ENCODE measurements around the gene L1CAM. TPM values are rescaled to one million over a fixed set of nuclear protein-coding genes. Genes with fewer than 3 reads are reported as not detected.

Gene L1CAM
- total and polyA plus RNA-seq, 4 donors = 0.28 to 0.59 (median 0.39) TPM; not detected in 1

DNA sequence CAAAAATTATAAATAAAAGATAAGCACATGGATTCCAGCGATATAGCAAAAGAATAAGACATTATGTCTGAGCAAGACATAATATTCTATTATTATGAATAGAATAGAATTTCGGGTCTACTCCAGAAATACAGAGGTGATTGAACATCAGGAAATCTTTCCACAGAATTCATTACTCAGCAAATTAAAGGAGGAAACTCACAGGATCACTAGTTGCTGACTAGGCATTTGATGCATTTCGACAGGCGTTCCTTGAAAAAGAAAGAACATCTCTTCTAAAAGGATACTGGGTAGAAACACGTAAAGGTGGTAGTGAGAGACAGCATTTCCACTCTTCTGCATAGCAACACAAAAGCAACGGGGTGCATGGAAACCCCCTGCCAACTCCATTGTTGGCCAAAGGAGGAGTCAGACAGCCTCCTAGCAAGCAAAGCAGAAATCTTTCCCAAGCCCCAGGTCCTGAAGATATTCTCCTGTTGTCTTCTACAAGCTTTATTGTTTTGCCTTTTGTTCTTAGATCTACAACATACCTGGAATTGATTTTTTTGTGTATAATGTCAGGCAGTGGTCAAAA, 41.4 kb downstream of the L1CAM start:
- Histone ChIP-seq H3K27ac (ENCODE audit: low read depth in 1 of 2, low read length in 2 of 2) (no peak overlapping the region), H3K4me1 (ENCODE audit: control insufficient read depth in 4 of 4, insufficient read depth in 4 of 4, low read length in 3 of 4) (no peaks in the 10 kb centered on the region), H3K36me3 (ENCODE audit: control insufficient read depth in 4 of 4, insufficient read depth in 3 of 4, low read depth in 1 of 4, low read length in 3 of 4) (no peaks in the 10 kb centered on the region), H3K4me3 (ENCODE audit: low read depth in 1 of 3, low read length in 3 of 3) (no peak overlapping the region), H3K27me3 (ENCODE audit: control insufficient read depth in 4 of 4, insufficient read depth in 4 of 4, low read length in 3 of 4) (peaks cover 0 to 12% (median 0%) of the 10 kb centered on the region in 4 donors), H3K9ac (ENCODE audit: low read depth in 1 of 2, low read length in 2 of 2) (no peak overlapping the region), H3K9me3 (ENCODE audit: control insufficient read depth in 4 of 4, low read length in 3 of 4) (no peaks in the 10 kb centered on the region)
- DNase-seq (ENCODE audit: low spot score) = no peak
- TF ChIP-seq JUND (IDR thresholded peaks at IDR 0.05) (no peak), EGR1 (IDR thresholded peaks at IDR 0.05; ENCODE audit: low read depth in 2 of 2) (no peak)
- WGBS = 12% methylated on average over 6 of the region's 6 CpGs

DNA sequence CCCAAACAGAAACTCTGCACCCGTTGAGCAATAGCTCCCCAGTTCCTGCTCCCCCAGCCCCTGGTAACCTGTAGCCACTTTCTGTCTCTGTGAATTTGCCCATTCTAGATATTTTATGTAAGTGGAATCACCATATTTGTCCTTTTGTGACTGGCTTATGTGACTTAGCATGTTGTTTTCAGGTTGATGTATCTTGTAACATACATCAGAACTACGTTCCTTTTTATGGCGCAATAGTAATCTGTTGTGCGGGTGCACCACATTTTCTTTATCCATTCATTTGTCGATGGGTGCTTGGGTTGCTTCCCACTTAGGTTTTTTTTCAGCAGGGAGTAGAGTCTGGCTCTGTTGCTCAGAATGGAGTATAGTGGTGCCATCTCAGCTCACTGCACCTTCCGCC, 49.1 kb downstream of the L1CAM start:
- 89% methylated on average over 6 of the region's 6 CpGs for WGBS
- Histone ChIP-seq H3K4me1 (ENCODE audit: control insufficient read depth in 4 of 4, insufficient read depth in 4 of 4, low read length in 3 of 4) (no peaks in the 10 kb centered on the region), H3K9ac (ENCODE audit: low read depth in 1 of 2, low read length in 2 of 2) (no peak overlapping the region), H3K27me3 (ENCODE audit: control insufficient read depth in 4 of 4, insufficient read depth in 4 of 4, low read length in 3 of 4) (no peaks in the 10 kb centered on the region), H3K4me3 (ENCODE audit: low read depth in 1 of 3, low read length in 3 of 3) (no peak overlapping the region), H3K36me3 (ENCODE audit: control insufficient read depth in 4 of 4, insufficient read depth in 3 of 4, low read depth in 1 of 4, low read length in 3 of 4) (no peaks in the 10 kb centered on the region), H3K27ac (ENCODE audit: low read depth in 1 of 2, low read length in 2 of 2) (no peak overlapping the region), H3K9me3 (ENCODE audit: control insufficient read depth in 4 of 4, low read length in 3 of 4) (no peaks in the 10 kb centered on the region)
- no peak for DNase-seq (ENCODE audit: low spot score)
- TF ChIP-seq, protein P1, sequence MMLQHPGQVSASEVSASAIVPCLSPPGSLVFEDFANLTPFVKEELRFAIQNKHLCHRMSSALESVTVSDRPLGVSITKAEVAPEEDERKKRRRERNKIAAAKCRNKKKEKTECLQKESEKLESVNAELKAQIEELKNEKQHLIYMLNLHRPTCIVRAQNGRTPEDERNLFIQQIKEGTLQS (IDR thresholded peaks at IDR 0.05) = no peak
- TF ChIP-seq RXRA (IDR thresholded peaks at IDR 0.05) (no peak), NR2F2 (IDR thresholded peaks at IDR 0.05) (no peak)

DNA sequence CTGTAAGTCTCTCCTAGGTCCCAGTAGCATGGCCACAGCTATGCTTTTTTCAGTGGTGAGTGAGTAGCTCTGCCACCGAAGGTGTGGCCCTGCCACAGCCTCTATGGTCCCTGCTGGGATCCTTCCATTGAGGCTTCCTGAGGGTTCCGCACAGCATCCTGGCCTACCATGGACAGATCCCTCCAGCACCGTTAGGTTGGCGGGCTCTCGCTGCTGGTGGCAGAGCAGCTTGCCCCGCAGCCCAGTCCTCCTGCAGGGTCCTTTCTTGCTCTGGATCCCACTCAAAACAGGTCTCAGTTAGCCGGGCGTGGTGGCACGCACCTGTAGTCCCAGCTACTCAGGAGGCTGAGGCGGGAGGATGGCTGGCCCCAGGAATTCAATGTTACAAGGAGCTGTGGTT, 53.2 kb downstream of the L1CAM start:
- WGBS = 82% methylated on average over 10 of the region's 10 CpGs
- no peaks in the 10 kb centered on the region for H3K9me3 ChIP-seq (ENCODE audit: control insufficient read depth in 4 of 4, low read length in 3 of 4)
- peaks cover 0 to 5% (median 2%) of the 10 kb centered on the region in 4 donors for H3K4me1 ChIP-seq (ENCODE audit: control insufficient read depth in 4 of 4, insufficient read depth in 4 of 4, low read length in 3 of 4)
- no peaks in the 10 kb centered on the region for H3K36me3 ChIP-seq (ENCODE audit: control insufficient read depth in 4 of 4, insufficient read depth in 3 of 4, low read depth in 1 of 4, low read length in 3 of 4)
- no peak overlapping the region for H3K27ac ChIP-seq (ENCODE audit: low read depth in 1 of 2, low read length in 2 of 2)
- TF ChIP-seq GABPA (IDR thresholded peaks at IDR 0.05 in 1 of 2, conservative IDR thresholded peaks at IDR 0.05 in 1 of 2) = no peak
- TF ChIP-seq RAD21 (IDR thresholded peaks at IDR 0.05) = no peak
- TF ChIP-seq, protein P1 (IDR thresholded peaks at IDR 0.05) = no peak
- TF ChIP-seq TAF1 (conservative IDR thresholded peaks at IDR 0.05) = no peak
- no peak for TF ChIP-seq FOXA2 (IDR thresholded peaks at IDR 0.05)
- no peak for TF ChIP-seq HNF4G (IDR thresholded peaks at IDR 0.05)
- TF ChIP-seq RXRA (IDR thresholded peaks at IDR 0.05) = no peak
- TF ChIP-seq, protein P2, sequence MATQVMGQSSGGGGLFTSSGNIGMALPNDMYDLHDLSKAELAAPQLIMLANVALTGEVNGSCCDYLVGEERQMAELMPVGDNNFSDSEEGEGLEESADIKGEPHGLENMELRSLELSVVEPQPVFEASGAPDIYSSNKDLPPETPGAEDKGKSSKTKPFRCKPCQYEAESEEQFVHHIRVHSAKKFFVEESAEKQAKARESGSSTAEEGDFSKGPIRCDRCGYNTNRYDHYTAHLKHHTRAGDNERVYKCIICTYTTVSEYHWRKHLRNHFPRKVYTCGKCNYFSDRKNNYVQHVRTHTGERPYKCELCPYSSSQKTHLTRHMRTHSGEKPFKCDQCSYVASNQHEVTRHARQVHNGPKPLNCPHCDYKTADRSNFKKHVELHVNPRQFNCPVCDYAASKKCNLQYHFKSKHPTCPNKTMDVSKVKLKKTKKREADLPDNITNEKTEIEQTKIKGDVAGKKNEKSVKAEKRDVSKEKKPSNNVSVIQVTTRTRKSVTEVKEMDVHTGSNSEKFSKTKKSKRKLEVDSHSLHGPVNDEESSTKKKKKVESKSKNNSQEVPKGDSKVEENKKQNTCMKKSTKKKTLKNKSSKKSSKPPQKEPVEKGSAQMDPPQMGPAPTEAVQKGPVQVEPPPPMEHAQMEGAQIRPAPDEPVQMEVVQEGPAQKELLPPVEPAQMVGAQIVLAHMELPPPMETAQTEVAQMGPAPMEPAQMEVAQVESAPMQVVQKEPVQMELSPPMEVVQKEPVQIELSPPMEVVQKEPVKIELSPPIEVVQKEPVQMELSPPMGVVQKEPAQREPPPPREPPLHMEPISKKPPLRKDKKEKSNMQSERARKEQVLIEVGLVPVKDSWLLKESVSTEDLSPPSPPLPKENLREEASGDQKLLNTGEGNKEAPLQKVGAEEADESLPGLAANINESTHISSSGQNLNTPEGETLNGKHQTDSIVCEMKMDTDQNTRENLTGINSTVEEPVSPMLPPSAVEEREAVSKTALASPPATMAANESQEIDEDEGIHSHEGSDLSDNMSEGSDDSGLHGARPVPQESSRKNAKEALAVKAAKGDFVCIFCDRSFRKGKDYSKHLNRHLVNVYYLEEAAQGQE (IDR thresholded peaks at IDR 0.05) = no peak
- no peak for TF ChIP-seq SP1 (IDR thresholded peaks at IDR 0.05)
- TF ChIP-seq, protein P3, sequence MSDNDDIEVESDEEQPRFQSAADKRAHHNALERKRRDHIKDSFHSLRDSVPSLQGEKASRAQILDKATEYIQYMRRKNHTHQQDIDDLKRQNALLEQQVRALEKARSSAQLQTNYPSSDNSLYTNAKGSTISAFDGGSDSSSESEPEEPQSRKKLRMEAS (IDR thresholded peaks at IDR 0.05) = no peak
- no peak for TF ChIP-seq YY1 (IDR thresholded peaks at IDR 0.05)
- no peak for TF ChIP-seq NR2F2 (IDR thresholded peaks at IDR 0.05)
- no peak for TF ChIP-seq HNF4A (conservative IDR thresholded peaks at IDR 0.05)
- TF ChIP-seq EGR1 (IDR thresholded peaks at IDR 0.05; ENCODE audit: low read depth in 2 of 2) = no peak
- TF ChIP-seq FOXA1 (IDR thresholded peaks at IDR 0.05) = no peak
- no peak for TF ChIP-seq JUND (IDR thresholded peaks at IDR 0.05)
- TF ChIP-seq, protein P4, sequence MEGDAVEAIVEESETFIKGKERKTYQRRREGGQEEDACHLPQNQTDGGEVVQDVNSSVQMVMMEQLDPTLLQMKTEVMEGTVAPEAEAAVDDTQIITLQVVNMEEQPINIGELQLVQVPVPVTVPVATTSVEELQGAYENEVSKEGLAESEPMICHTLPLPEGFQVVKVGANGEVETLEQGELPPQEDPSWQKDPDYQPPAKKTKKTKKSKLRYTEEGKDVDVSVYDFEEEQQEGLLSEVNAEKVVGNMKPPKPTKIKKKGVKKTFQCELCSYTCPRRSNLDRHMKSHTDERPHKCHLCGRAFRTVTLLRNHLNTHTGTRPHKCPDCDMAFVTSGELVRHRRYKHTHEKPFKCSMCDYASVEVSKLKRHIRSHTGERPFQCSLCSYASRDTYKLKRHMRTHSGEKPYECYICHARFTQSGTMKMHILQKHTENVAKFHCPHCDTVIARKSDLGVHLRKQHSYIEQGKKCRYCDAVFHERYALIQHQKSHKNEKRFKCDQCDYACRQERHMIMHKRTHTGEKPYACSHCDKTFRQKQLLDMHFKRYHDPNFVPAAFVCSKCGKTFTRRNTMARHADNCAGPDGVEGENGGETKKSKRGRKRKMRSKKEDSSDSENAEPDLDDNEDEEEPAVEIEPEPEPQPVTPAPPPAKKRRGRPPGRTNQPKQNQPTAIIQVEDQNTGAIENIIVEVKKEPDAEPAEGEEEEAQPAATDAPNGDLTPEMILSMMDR (IDR thresholded peaks at IDR 0.05; ENCODE audit: low read depth, low read length, missing input control) = no peak
- TF ChIP-seq, protein P5, sequence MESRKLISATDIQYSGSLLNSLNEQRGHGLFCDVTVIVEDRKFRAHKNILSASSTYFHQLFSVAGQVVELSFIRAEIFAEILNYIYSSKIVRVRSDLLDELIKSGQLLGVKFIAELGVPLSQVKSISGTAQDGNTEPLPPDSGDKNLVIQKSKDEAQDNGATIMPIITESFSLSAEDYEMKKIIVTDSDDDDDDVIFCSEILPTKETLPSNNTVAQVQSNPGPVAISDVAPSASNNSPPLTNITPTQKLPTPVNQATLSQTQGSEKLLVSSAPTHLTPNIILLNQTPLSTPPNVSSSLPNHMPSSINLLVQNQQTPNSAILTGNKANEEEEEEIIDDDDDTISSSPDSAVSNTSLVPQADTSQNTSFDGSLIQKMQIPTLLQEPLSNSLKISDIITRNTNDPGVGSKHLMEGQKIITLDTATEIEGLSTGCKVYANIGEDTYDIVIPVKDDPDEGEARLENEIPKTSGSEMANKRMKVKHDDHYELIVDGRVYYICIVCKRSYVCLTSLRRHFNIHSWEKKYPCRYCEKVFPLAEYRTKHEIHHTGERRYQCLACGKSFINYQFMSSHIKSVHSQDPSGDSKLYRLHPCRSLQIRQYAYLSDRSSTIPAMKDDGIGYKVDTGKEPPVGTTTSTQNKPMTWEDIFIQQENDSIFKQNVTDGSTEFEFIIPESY (IDR thresholded peaks at IDR 0.05) = no peak
- H3K9ac ChIP-seq (ENCODE audit: low read depth in 1 of 2, low read length in 2 of 2) = no peak overlapping the region
- H3K27me3 ChIP-seq (ENCODE audit: control insufficient read depth in 4 of 4, insufficient read depth in 4 of 4, low read length in 3 of 4) = peaks cover 0 to 4% (median 0%) of the 10 kb centered on the region in 4 donors
- no peak overlapping the region for H3K4me3 ChIP-seq (ENCODE audit: low read depth in 1 of 3, low read length in 3 of 3)
- DNase-seq (ENCODE audit: low spot score) = no peak
